Choroid plexus epithelial cell (primary cell): ENCODE data around the gene ENOX1.

Experiments used
- DNase-seq: peaks from one replicate; pipeline ENCODE4 v3.0.0-alpha.2; 2010; ENCODE audit warnings: low read depth
- H3K4me3 ChIP-seq: 2 replicates; pipeline ENCODE4 v1.5.1; 2011; ENCODE audit warnings: low read depth, mild to moderate bottlenecking, control low read depth, low read length, moderate library complexity
- CTCF ChIP-seq: conservative IDR thresholded peaks from 2 replicates; pipeline ENCODE4 v1.5.1; 2011; ENCODE audit warnings: low read depth, mild to moderate bottlenecking, control low read depth, inconsistent platforms, low read length, moderate library complexity

Gene ENOX1

GRCh38 chr13:43315522-43315921 is 471.2 kb downstream of the ENOX1 start:
- no peak for DNase-seq
- TF ChIP-seq CTCF: no peak
- no peak overlapping the region for H3K4me3 ChIP-seq

DNA sequence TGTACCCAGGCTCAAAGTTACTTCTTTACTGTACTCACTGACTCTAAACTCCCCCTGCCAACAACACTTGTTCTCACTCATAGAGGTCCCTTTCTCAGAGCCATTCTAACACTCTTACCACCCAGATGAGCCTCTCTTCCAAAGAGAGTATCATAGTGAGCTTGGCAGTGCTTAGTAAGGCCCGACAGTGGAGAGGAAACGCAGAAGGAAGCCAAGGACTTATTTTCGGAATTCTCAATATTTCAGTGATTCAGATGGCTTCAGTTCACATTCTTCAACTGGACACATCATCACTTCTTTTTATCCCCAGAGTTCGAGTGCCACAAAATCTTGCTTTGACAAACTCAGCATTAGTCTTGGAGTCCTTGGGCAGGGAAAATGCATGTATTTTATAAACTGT is 477.5 kb downstream of the ENOX1 start:
- no peak overlapping the region for H3K4me3 ChIP-seq
- DNase-seq: no peak
- no peak for TF ChIP-seq CTCF

DNA sequence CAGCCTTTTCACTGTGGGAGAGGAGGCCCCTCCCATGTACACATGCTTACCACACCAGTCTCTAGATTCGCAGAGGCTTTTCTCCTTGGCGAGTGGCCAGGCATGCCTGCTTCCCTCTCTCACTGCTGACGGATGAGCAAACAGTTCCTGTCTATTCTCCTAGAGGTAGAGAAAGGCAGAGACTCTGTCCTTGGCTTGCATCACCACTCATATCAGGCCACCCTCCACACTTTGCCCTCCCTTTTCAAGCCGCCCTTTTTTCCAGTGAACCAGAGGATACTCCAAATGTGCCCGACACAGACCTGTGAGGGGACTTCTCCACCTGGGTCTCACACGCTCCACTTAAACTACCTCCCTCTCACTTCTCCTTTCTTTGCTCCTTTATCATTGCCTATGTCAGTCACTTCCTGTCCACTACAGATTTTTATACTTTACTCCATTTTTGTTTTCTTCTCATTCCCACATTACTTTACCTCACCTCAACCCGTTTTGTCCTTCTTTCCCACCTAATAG is 478.8 kb downstream of the ENOX1 start:
- DNase-seq: peak; percentile 95
- TF ChIP-seq CTCF: peak; percentile 27
- H3K4me3 ChIP-seq: no peak overlapping the region

- no peak overlapping the region for H3K4me3 ChIP-seq
- TF ChIP-seq CTCF: no peak
Observed at GRCh38 chr13:43307221-43307920, 479.4 kb downstream of the ENOX1 start.

DNA sequence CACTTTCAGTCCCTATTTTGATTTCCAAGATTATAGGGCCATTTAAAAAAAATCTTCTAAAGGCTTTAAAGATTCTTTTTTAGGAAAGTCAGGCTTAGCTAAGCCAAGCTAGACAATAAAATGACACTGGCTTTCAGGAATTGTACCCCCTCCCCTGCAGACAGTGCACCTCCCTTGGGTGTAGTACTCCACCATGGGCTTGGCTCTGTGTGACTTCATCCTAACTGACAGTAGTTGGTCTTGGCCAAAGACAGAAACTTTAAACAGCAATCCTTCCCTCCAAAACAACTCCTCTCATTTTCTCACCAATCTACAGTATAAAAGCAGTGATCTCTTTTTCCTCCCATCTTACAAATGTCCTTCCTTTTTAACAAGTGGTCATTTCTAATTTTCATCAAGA is 480.4 kb downstream of the ENOX1 start:
- DNase-seq: no peak
- no peak for TF ChIP-seq CTCF
- H3K4me3 ChIP-seq: no peak overlapping the region

More at GRCh38 chr13:43307221-43307920, 479.4 kb downstream of the ENOX1 start:
- DNase-seq: no peak

GRCh38 chr13:43305416-43305815 is 481.4 kb downstream of the ENOX1 start:
- TF ChIP-seq CTCF: no peak
- H3K4me3 ChIP-seq: no peak overlapping the region
- DNase-seq: no peak

DNA sequence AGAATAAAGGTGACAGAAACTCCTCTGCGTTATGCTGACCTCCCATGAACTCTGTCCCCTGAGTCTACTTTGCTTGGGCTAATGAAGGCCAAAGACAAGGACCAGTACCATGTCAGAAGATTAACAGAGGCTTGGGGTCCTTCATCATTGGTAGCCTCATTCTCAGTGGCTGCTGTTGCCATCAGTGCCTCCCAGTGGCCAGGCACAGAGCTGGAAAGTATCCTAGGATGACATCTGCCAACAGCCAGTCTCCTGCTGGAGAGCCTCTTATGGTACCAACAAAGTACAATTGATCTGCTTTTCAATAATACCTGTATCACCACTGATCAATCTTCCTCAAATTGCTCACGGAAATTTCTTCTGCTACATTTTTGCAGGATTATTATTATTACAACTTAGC is 481.8 kb downstream of the ENOX1 start:
- no peak overlapping the region for H3K4me3 ChIP-seq
- DNase-seq: no peak
- TF ChIP-seq CTCF: peak; percentile 13
